PC-9 (cell line): ENCODE data around the gene HAND1. TPM values are rescaled to one million over a fixed set of nuclear protein-coding genes. Genes with fewer than 3 reads are reported as not detected.

Experiments
- BruUV-seq: library from RNA; stranded (reverse); fragments of 400-500 nt; replicated peaks from 2 replicates; lab custom pipeline; 2021; lab: Mats Ljungman, UMichigan
- CTCF ChIA-PET: fragments of 300-600 bp; sonication (Branson Sonifier 250); formaldehyde crosslinking; loops from one replicate; lab custom pipeline; 2022; ENCODE audit warnings: antibody characterized with exemption; lab: Charles Lee
- POLR2A ChIA-PET: fragments of 300-600 bp; sonication (Branson Sonifier 250); formaldehyde crosslinking; loops from one replicate; lab custom pipeline; 2022; ENCODE audit warnings: antibody characterized with exemption; ENCODE audit not compliant: unreplicated experiment; lab: Charles Lee
- DNase-seq, 2 experiments: peaks; one replicate each; pipeline versions ENCODE4 v3.0.0 to v3.0.0-alpha.2; 2015 to 2022; ENCODE audit warnings: mixed read lengths in 1 of 2
- H2AFZ ChIP-seq: fragments of 200-600 bp; sonication (generic); 2 replicates; pipeline ENCODE4 v1.8.1; 2017; ENCODE audit warnings: antibody characterized with exemption
- H3F3A ChIP-seq: fragments of 200-600 bp; sonication (generic); 2 replicates; pipeline ENCODE4 v1.8.1; 2017; ENCODE audit warnings: antibody characterized with exemption, mild to moderate bottlenecking, low read depth; ENCODE audit not compliant: insufficient read depth
- H3K27ac ChIP-seq: fragments of 200-600 bp; sonication (generic); 2 replicates; pipeline ENCODE4 v1.6.1; 2016; ENCODE audit warnings: mixed run types
- H3K27me3 ChIP-seq: fragments of 200-600 bp; sonication (generic); 2 replicates; pipeline ENCODE4 v1.6.1; 2016; ENCODE audit warnings: low read depth, mixed run types; ENCODE audit not compliant: insufficient read depth
- H3K36me3 ChIP-seq: fragments of 200-600 bp; sonication (generic); 2 replicates; pipeline ENCODE4 v1.6.1; 2016; ENCODE audit warnings: low read depth, mixed run types
- H3K4me1 ChIP-seq: fragments of 200-600 bp; sonication (generic); replicated peaks from 2 replicates; pipeline ENCODE4 v1.6.1; 2016; ENCODE audit warnings: mixed run types; ENCODE audit not compliant: insufficient read depth
- H3K4me2 ChIP-seq: fragments of 200-600 bp; sonication (generic); 2 replicates; pipeline ENCODE4 v1.6.1; 2017; ENCODE audit warnings: mixed run types
- H3K4me3 ChIP-seq: fragments of 200-600 bp; sonication (generic); 2 replicates; pipeline ENCODE4 v1.6.1; 2016; ENCODE audit warnings: mixed run types
- H3K79me2 ChIP-seq: fragments of 200-600 bp; sonication (generic); 2 replicates; pipeline ENCODE4 v1.6.1; 2017; ENCODE audit warnings: low read depth, mixed run types
- H3K9me2 ChIP-seq: fragments of 200-600 bp; sonication (generic); 2 replicates; pipeline ENCODE4 v1.8.1; 2017; ENCODE audit warnings: mild to moderate bottlenecking; ENCODE audit not compliant: insufficient read depth
- H3K9me3 ChIP-seq: fragments of 200-600 bp; sonication (generic); 2 replicates; pipeline ENCODE4 v1.8.1; 2016; ENCODE audit warnings: low read depth; ENCODE audit not compliant: insufficient read depth
- H4K20me1 ChIP-seq: fragments of 200-600 bp; sonication (generic); 2 replicates; pipeline ENCODE4 v1.8.1; 2017; ENCODE audit not compliant: insufficient read depth
- CTCF ChIP-seq: fragments of 200-600 bp; sonication (generic); conservative IDR thresholded peaks from 2 replicates; pipeline ENCODE4 v1.6.1; 2017; ENCODE audit warnings: mixed run types, antibody characterized with exemption, mild to moderate bottlenecking, moderate library complexity
- EZH2 ChIP-seq: fragments of 200-600 bp; sonication (generic); IDR thresholded peaks from 2 replicates; pipeline ENCODE4 v1.8.0; 2017; ENCODE audit warnings: antibody characterized with exemption, low read depth
- intact Hi-C: fragments of 100-400 bp; cut with micrococcal nuclease; formaldehyde crosslinking; loops from one replicate; pipeline ENCODE4 v1.10.0; 2022; ENCODE audit not compliant: unreplicated experiment
- total RNA-seq: library from RNA; stranded (reverse); gene quantifications from 2 replicates; pipeline ENCODE4 v1.2.3, GENCODE V29; 2021

The HAND1 gene
- total RNA-seq, 1 experiment from 2014 or later, result not detected

GRCh38 chr5:154513669-154514084 lies 35.6 kb upstream of the HAND1 start:
- H3K27me3 ChIP-seq, result no peaks in the 10 kb centered on the region
- no peak overlapping the region for H2AFZ ChIP-seq
- H3K27ac ChIP-seq, result no peak overlapping the region
- no peaks in the 10 kb centered on the region; the same call in 1 of the 2 replicates for H4K20me1 ChIP-seq
- no peak for DNase-seq
- BruUV-seq, result no TSS peak
- ChIA-PET POLR2A (interaction anchor here (0.6 kb wide), 1 partner anchor 27 kb away, joined by 6 read pairs; no protein-coding TSS in a partner anchor), CTCF (no interaction called here)
- intact Hi-C loops, result no loop called here
- no peaks in the 10 kb centered on the region for H3K9me3 ChIP-seq
- H3K9me2 ChIP-seq, result no peaks in the 10 kb centered on the region
- H3K79me2 ChIP-seq, result no peaks in the 10 kb centered on the region
- TF ChIP-seq EZH2 (no peak), CTCF (no peak)
- no peaks in the 10 kb centered on the region for H3K4me1 ChIP-seq
- H3K4me3 ChIP-seq, result no peak overlapping the region
- H3K36me3 ChIP-seq, result no peaks in the 10 kb centered on the region
- no peak overlapping the region for H3K4me2 ChIP-seq
- H3F3A ChIP-seq, result no peaks in the 10 kb centered on the region

DNA sequence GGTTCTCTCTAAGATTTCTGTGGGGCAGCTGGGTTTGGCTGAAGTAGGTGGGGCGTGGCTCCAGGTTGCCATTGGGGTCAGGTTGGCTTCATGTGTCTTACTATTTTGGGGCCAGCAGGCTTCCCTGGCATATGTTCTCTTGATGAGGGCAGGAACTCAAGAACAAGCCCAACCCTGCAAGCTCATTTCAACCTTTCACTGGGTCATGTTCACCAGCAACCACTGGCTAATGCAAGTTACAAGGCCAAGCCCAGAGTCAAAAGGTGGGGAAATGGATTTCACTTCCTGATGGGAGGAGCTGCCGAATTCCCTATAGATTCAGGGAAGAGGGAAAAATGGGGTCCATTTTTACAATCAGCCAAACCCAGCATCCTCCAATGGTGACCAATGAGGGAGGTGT lies 34.0 kb upstream of the HAND1 start:
- no peaks in the 10 kb centered on the region; the same call in 1 of the 2 replicates for H4K20me1 ChIP-seq
- H3K27me3 ChIP-seq, result no peaks in the 10 kb centered on the region
- H3K4me2 ChIP-seq, result no peak overlapping the region
- no peak overlapping the region for H3K27ac ChIP-seq
- ChIA-PET CTCF (no interaction called here), POLR2A (no interaction called here)
- DNase-seq, result no peak
- no TSS peak for BruUV-seq
- H3K79me2 ChIP-seq, result no peaks in the 10 kb centered on the region
- H3F3A ChIP-seq, result no peaks in the 10 kb centered on the region
- no peak overlapping the region for H3K4me3 ChIP-seq
- no peak overlapping the region for H2AFZ ChIP-seq
- no peaks in the 10 kb centered on the region for H3K9me2 ChIP-seq
- no peaks in the 10 kb centered on the region for H3K4me1 ChIP-seq
- no peaks in the 10 kb centered on the region for H3K9me3 ChIP-seq
- TF ChIP-seq CTCF (no peak), EZH2 (no peak)
- intact Hi-C loops, result no loop called here
- no peaks in the 10 kb centered on the region for H3K36me3 ChIP-seq

DNA sequence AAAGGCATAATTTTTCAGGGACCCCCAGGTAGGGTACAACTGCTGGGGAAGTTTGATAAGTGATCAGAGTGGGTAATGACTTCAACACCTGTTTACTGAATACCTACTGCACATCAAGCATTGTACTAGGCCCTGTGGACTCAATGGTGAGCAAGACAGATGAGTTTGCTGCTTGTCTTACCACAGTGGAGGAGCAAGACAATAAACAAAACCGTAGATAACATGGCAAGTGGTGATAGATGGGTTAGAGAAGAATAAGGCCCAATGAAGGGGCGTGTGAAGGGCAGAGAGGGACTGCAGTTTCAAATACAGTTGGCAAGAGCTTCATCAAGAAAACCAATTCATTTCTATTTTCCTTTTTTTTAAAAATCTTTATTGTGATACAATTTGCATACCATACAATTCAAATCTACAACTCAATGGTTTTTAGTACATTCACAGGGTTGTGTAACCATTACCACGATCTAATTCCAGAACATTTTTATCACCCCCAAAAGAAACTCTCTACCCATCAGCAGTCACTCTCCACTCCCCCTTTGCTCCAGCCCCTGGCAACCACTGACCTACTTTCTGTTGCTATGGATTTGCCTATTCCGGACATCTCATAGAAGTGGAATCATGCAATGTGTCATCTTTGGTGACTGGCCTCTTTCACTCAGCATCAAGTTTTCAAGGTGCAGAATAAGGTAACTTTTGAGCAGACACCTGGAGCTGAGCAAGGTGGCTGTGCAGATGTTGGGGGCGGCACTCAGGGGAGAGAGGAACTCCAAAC lies 31.9 kb upstream of the HAND1 start:
- TF ChIP-seq CTCF, result no peak
- no peak for TF ChIP-seq EZH2
- Histone ChIP-seq H3K4me3 (no peak overlapping the region), H4K20me1 (no peaks in the 10 kb centered on the region; the same call in 1 of the 2 replicates), H2AFZ (no peak overlapping the region), H3K27me3 (no peaks in the 10 kb centered on the region), H3K36me3 (no peaks in the 10 kb centered on the region), H3K4me1 (no peaks in the 10 kb centered on the region), H3K79me2 (no peaks in the 10 kb centered on the region), H3K9me3 (no peaks in the 10 kb centered on the region), H3K9me2 (no peaks in the 10 kb centered on the region), H3K27ac (no peak overlapping the region), H3F3A (no peaks in the 10 kb centered on the region), H3K4me2 (no peak overlapping the region)
- intact Hi-C loops, result no loop called here
- no TSS peak for BruUV-seq
- ChIA-PET POLR2A (no interaction called here), CTCF (no interaction called here)
- no peak for DNase-seq
